GM23248 (cell line): ENCODE measurements around the gene PIK3C2B. TPM values are rescaled to one million over a fixed set of nuclear protein-coding genes. Genes with fewer than 3 reads are reported as not detected.

Source experiments
- DNase-seq: peaks from one replicate; pipeline ENCODE4 v3.0.0-alpha.2; 2015
- H2AFZ ChIP-seq: fragments of 200-600 bp; sonication (generic); 2 replicates; pipeline ENCODE4 v1.6.1; 2016; ENCODE audit warnings: antibody characterized with exemption
- H3F3A ChIP-seq: fragments of 200-600 bp; sonication (generic); 2 replicates; pipeline ENCODE4 v1.6.1; 2016; ENCODE audit warnings: mild to moderate bottlenecking, antibody characterized with exemption, mixed run types; ENCODE audit not compliant: insufficient read depth
- H3K27ac ChIP-seq: fragments of 200-600 bp; sonication (generic); 2 replicates; pipeline ENCODE4 v1.5.1; 2016; ENCODE audit warnings: mild to moderate bottlenecking
- H3K27me3 ChIP-seq: fragments of 200-600 bp; sonication (generic); replicated peaks from 2 replicates; pipeline ENCODE4 v1.6.1; 2016; ENCODE audit warnings: mild to moderate bottlenecking; ENCODE audit not compliant: insufficient read depth
- H3K36me3 ChIP-seq: fragments of 200-600 bp; sonication (generic); 2 replicates; pipeline ENCODE4 v1.6.1; 2016; ENCODE audit warnings: low read depth, mild to moderate bottlenecking
- H3K4me1 ChIP-seq: fragments of 200-600 bp; sonication (generic); 2 replicates; pipeline ENCODE4 v1.6.1; 2016; ENCODE audit warnings: mild to moderate bottlenecking; ENCODE audit not compliant: insufficient read depth
- H3K4me2 ChIP-seq: fragments of 200-600 bp; sonication (generic); one replicate; pipeline ENCODE4 v1.6.1; 2016; ENCODE audit warnings: mild to moderate bottlenecking; ENCODE audit not compliant: unreplicated experiment
- H3K4me3 ChIP-seq: fragments of 200-600 bp; sonication (generic); 2 replicates; pipeline ENCODE4 v1.5.1; 2016; ENCODE audit warnings: mild to moderate bottlenecking
- H3K79me2 ChIP-seq: fragments of 200-600 bp; sonication (generic); 2 replicates; pipeline ENCODE4 v1.6.1; 2016; ENCODE audit warnings: mild to moderate bottlenecking; ENCODE audit not compliant: insufficient read depth
- H3K9ac ChIP-seq: fragments of 200-600 bp; sonication (generic); 2 replicates; pipeline ENCODE4 v1.6.1; 2016; ENCODE audit warnings: mild to moderate bottlenecking
- H3K9me2 ChIP-seq: fragments of 200-600 bp; sonication (generic); 2 replicates; pipeline ENCODE4 v1.6.1; 2016; ENCODE audit warnings: mixed run types, mild to moderate bottlenecking, moderate library complexity; ENCODE audit not compliant: insufficient read depth
- H3K9me3 ChIP-seq: fragments of 200-600 bp; sonication (generic); one replicate; pipeline ENCODE4 v1.6.1; 2017; ENCODE audit warnings: low read depth
- H4K20me1 ChIP-seq: fragments of 200-600 bp; sonication (generic); 2 replicates; pipeline ENCODE4 v1.6.0; 2016; ENCODE audit not compliant: insufficient read depth
- EZH2 ChIP-seq: fragments of 200-600 bp; sonication (generic); IDR thresholded peaks from 2 replicates; pipeline ENCODE4 v1.6.1; 2018; ENCODE audit warnings: antibody characterized with exemption, mild to moderate bottlenecking; ENCODE audit not compliant: insufficient read depth, poor library complexity, severe bottlenecking
- EZH2phosphoT487 ChIP-seq: fragments of 200-600 bp; sonication (generic); IDR thresholded peaks from 2 replicates; pipeline ENCODE4 v1.6.1; 2018; ENCODE audit warnings: antibody characterized with exemption, moderate library complexity, mild to moderate bottlenecking, low read depth; ENCODE audit not compliant: insufficient read depth
- WGBS, 2 experiments: methylation state at CpG; one replicate each; pipeline ENCODE4 v1.1.6; 2015 to 2017; ENCODE audit warnings: low lambda C conversion rate in 2 of 2, low coverage in 1 of 2; ENCODE audit errors: missing lambda C conversion rate in 2 of 2; 5-methylcytosine and 5-hydroxymethylcytosine counted together
- in situ Hi-C: fragments of 300-500 bp; cut with MboI; formaldehyde crosslinking; loops from 2 replicates; pipeline ENCODE4 v1.15.0; 2020
- polyA plus RNA-seq: library from polyadenylated mRNA; unstranded; fragments of >200 nt; fragmentation: Nextera tagmentation; extraction: Ambion mirVana; gene quantifications from 2 replicates; pipeline ENCODE4 v1.2.1, GENCODE V29; 2016
- total RNA-seq: library from RNA; depleted of rRNA; stranded (reverse); fragments of >200 nt; shearing (Covaris generic); gene quantifications from 2 replicates; pipeline ENCODE4 v1.2.3, GENCODE V29; 2014

PIK3C2B gene
- total and polyA plus RNA-seq, 2 experiments from 2014 or later, result 0.20 to 0.76 TPM

- 69 to 76% methylated on average over 6 of the region's 6 CpGs for WGBS, 2 experiments
- Histone ChIP-seq H3F3A (no peaks in the 10 kb centered on the region), H3K4me2 (no peak overlapping the region), H3K79me2 (no peaks in the 10 kb centered on the region), H3K4me3 (no peak overlapping the region), H3K4me1 (no peaks in the 10 kb centered on the region), H3K9me3 (no peaks in the 10 kb centered on the region), H3K27ac (no peak overlapping the region), H3K9me2 (no peaks in the 10 kb centered on the region), H4K20me1 (no peaks in the 10 kb centered on the region), H3K36me3 (no peaks in the 10 kb centered on the region), H2AFZ (no peak overlapping the region), H3K27me3 (no peaks in the 10 kb centered on the region), H3K9ac (no peak overlapping the region)
- DNase-seq, result no peak
- no peak for TF ChIP-seq EZH2
- in situ Hi-C loops, result loop anchor here (10.0 kb wide), 1 partner anchor 56 kb away; no protein-coding TSS in a partner anchor
Measured at GRCh38 chr1:204448991-204449677, 45.5 kb downstream of the PIK3C2B start.

GRCh38 chr1:204448344-204448964 is 46.2 kb downstream of the PIK3C2B start:
- Histone ChIP-seq H3K9me3 (no peaks in the 10 kb centered on the region), H3F3A (no peaks in the 10 kb centered on the region), H3K4me3 (no peak overlapping the region), H3K4me1 (no peaks in the 10 kb centered on the region), H3K79me2 (no peaks in the 10 kb centered on the region), H3K36me3 (no peaks in the 10 kb centered on the region), H2AFZ (no peak overlapping the region), H3K4me2 (no peak overlapping the region), H3K9ac (no peak overlapping the region), H4K20me1 (no peaks in the 10 kb centered on the region), H3K9me2 (no peaks in the 10 kb centered on the region), H3K27ac (no peak overlapping the region), H3K27me3 (no peaks in the 10 kb centered on the region)
- in situ Hi-C loops, result loop anchor here (10.0 kb wide), 1 partner anchor 56 kb away; no protein-coding TSS in a partner anchor
- WGBS, 2 experiments, result 77 to 84% methylated on average over 7 of the region's 7 CpGs
- no peak for DNase-seq
- no peak for TF ChIP-seq EZH2
- no peak for TF ChIP-seq EZH2phosphoT487

GRCh38 chr1:204447736-204448135 is 46.9 kb downstream of the PIK3C2B start:
- H3K36me3 ChIP-seq, result no peaks in the 10 kb centered on the region
- H3F3A ChIP-seq, result no peaks in the 10 kb centered on the region
- DNase-seq, result no peak
- in situ Hi-C loops, result loop anchor here (10.0 kb wide), 1 partner anchor 57 kb away; no protein-coding TSS in a partner anchor
- no peaks in the 10 kb centered on the region for H3K79me2 ChIP-seq
- TF ChIP-seq EZH2phosphoT487 (no peak), EZH2 (no peak)
- H3K4me1 ChIP-seq, result no peaks in the 10 kb centered on the region
- no peaks in the 10 kb centered on the region for H3K27me3 ChIP-seq
- H4K20me1 ChIP-seq, result no peaks in the 10 kb centered on the region
- no peak overlapping the region for H3K4me3 ChIP-seq
- H3K9me3 ChIP-seq, result no peaks in the 10 kb centered on the region
- no peak overlapping the region for H3K9ac ChIP-seq
- WGBS, 2 experiments, result 53% methylated on average over 4 of the region's 4 CpGs
- no peak overlapping the region for H3K27ac ChIP-seq
- H3K4me2 ChIP-seq, result no peak overlapping the region
- H2AFZ ChIP-seq, result no peak overlapping the region
- no peaks in the 10 kb centered on the region for H3K9me2 ChIP-seq

- H2AFZ ChIP-seq, result no peak overlapping the region
- H3K9ac ChIP-seq, result no peak overlapping the region
- no peak for DNase-seq
- H3K9me3 ChIP-seq, result no peaks in the 10 kb centered on the region
- H3K79me2 ChIP-seq, result no peaks in the 10 kb centered on the region
- no peak overlapping the region for H3K27ac ChIP-seq
- no peaks in the 10 kb centered on the region for H3K4me1 ChIP-seq
- H3K27me3 ChIP-seq, result no peaks in the 10 kb centered on the region
- H3K4me2 ChIP-seq, result no peak overlapping the region
- H3K9me2 ChIP-seq, result no peaks in the 10 kb centered on the region
- no peak overlapping the region for H3K4me3 ChIP-seq
- in situ Hi-C loops, result loop anchor here (10.0 kb wide), 1 partner anchor 58 kb away; no protein-coding TSS in a partner anchor
- WGBS, 2 experiments, result 71 to 74% methylated on average over 6 of the region's 6 CpGs
- no peaks in the 10 kb centered on the region for H3K36me3 ChIP-seq
- TF ChIP-seq EZH2phosphoT487, result no peak
- no peak for TF ChIP-seq EZH2
- H3F3A ChIP-seq, result no peaks in the 10 kb centered on the region
- no peaks in the 10 kb centered on the region for H4K20me1 ChIP-seq
Measured at GRCh38 chr1:204447190-204447589, 47.4 kb downstream of the PIK3C2B start.
